ENCODE measurements around the gene HSPG2.

Gene HSPG2

GRCh38 chr1:21774835-21775549 lies 162.1 kb downstream of the HSPG2 start:
- Histone ChIP-seq H3K4me2 (ENCODE audit: low read length) (no peak overlapping the region), H3K27ac (no peak overlapping the region), H3K4me1 (no peaks in the 10 kb centered on the region), H2AFZ (no peak overlapping the region), H3K79me2 (peaks cover 30% of the 10 kb centered on the region), H3K9me3 (ENCODE audit: control insufficient read depth, low read length) (no peaks in the 10 kb centered on the region), H3K4me3 (ENCODE audit: low read depth, low read length) (no peak overlapping the region), H3K9ac (no peak overlapping the region), H3K36me3 (ENCODE audit: control insufficient read depth, insufficient read depth, low read length) (no peaks in the 10 kb centered on the region), H3K27me3 (ENCODE audit: control insufficient read depth, insufficient read depth, low read length) (no peaks in the 10 kb centered on the region)
- TF ChIP-seq CTCF (IDR thresholded peaks at IDR 0.05) = no peak

- Histone ChIP-seq H2AFZ (no peak overlapping the region), H3K9ac (no peak overlapping the region), H3K9me3 (ENCODE audit: control insufficient read depth, low read length) (no peaks in the 10 kb centered on the region), H3K4me1 (no peaks in the 10 kb centered on the region), H3K27ac (no peak overlapping the region), H3K4me2 (ENCODE audit: low read length) (peak overlapping the region; percentile 15), H3K4me3 (ENCODE audit: low read depth, low read length) (no peak overlapping the region), H3K36me3 (ENCODE audit: control insufficient read depth, insufficient read depth, low read length) (no peaks in the 10 kb centered on the region), H3K27me3 (ENCODE audit: control insufficient read depth, insufficient read depth, low read length) (no peaks in the 10 kb centered on the region), H3K79me2 (peaks cover 32% of the 10 kb centered on the region)
- no peak for TF ChIP-seq CTCF (IDR thresholded peaks at IDR 0.05)
These were observed 163.5 kb downstream of the HSPG2 start for GRCh38 chr1:21773585-21773984.
